GDM1 (cell line): ENCODE data around the gene RNF180.
"Not testable (repeated sequence)": the region's sequence is repeated elsewhere in the genome, so short reads cannot be mapped to it uniquely, and the experiment has no call there.

ENCODE experiments used
- DNase-seq: peaks from one replicate; lab custom pipeline; 2025; lab: John Stamatoyannopoulos, UW

Gene RNF180

DNA sequence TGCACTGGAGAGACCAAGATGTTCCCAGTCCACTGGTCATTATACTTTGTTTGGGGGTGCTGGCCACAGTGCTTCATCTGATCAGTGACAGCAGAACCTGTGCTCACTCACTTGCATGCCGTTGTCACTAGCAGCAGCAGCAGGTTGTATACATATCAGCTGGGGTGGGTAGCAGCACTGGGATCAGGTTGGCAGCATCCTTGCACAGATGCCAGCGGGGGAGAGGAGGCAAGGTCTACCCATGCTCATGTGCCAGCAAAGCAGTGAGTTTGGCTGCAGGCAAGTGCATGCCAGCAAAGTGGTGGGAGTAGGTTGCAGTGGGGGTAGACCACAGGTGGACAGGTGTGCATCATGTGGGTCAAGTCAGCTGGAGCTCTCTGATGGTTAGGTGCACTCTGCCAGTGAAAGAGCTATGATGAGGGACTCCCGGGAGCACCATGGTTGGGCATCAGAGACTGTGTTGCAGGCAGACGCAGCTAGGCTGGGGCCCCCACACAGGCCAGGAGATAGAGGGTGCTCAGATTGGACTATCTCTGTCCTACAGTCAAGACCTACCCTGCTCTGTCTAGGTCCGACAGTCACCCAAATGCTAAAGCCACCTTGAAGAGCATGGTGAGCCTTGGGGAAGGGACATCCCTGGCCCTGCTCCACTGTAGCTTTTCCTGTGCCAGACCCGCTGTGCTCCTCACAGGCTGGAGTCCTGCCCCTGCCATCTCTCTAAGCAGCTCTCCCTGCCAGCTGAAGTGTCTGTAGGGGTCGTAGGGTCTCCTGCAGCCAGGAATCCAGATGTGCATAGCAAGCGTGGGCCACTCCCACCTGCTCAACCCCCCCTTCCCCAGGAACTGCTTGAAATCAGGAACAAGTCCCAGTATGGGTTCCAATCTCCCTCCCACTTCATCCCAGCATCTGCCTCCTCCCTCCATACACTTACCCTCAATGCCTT is 119.8 kb downstream of the RNF180 start:
- DNase-seq = no peak

DNA sequence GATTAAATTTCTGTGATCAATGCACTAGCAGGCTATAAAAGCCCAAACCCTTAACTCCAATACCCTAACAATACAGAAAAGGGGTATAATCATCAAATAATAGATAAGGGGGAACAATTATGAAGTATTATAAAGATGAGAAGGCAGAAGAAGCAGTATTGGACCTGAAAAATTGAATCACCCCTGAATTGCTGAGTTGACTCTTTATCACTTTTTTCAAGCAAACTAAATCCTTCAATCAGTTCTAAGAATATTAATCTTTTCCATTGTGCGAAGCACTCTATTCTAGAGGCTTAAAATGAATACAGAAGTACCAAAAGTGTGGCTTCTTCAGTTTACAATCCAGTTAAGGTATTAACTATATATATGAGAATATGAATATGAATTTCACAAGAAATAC is 120.7 kb downstream of the RNF180 start:
- no peak for DNase-seq

GRCh38 chr5:64288496-64288895 is 122.9 kb downstream of the RNF180 start:
- not testable (repeated sequence) for DNase-seq

DNA sequence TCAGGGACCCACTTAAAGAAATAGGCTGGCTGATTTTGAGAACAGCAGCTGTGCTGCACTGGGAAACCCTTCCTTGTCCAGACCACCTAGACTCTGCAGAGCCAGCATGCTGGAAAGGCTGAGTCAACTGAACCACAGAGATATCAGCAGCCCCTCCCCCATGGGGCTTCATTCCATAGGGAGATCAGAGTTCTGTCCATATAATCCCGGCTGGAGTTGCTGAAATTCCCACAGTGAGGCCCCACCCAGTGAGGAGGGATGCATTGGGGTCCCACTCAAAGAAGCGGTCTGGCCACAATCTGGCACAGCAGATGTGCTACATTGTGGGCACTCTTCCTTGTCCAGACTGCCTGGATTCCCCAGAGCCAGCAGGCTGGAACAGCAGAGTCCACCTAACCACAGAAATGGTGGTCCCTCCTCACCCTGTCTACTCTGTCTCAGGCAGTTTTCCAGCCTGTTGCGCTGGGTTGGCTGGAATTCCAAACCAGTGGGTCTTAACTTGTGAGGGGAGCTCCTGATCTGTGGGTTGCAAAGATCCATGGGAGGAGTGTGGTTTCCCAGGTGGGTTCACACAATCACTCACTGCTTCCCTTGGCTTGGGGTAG is 127.1 kb downstream of the RNF180 start:
- DNase-seq = no peak

DNA sequence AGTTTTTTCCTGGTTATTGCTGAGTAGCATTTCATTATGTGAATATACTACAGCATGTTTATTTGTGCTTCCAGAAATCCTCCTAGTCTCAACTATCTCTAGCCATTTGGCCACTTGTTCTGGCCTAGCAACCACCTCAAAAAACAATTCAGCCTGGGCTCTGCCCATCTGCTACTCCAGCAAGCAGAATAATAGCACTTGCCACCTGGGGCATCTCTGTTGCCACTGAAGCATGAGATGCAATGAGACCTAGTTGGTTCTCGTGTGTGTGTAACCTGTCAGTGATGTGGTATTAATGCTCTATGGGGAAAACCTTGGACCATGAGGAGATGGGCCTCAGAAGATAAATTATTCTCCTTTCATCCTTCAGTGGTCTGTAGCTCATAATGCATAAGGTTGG is 129.5 kb downstream of the RNF180 start:
- no peak for DNase-seq

DNA sequence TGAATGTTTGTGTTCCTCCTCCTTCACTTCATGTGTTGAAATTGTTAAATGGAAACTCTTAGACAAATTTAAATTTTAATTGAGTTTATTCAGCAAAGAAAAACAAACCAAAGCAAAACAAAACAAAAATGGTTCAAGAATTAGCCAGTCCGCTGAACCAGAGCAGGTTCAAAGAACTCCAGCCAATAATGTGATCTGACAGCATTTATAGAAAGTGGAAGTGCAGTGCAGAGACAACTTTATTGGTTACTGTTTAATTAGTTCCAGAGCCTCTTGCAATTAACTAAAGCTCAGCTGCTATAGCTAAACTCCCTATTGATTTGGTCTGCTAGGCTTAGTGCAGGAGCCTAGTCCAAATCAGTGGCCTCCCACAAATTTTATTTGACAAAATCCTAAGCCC is 132.9 kb downstream of the RNF180 start:
- no peak for DNase-seq

DNA sequence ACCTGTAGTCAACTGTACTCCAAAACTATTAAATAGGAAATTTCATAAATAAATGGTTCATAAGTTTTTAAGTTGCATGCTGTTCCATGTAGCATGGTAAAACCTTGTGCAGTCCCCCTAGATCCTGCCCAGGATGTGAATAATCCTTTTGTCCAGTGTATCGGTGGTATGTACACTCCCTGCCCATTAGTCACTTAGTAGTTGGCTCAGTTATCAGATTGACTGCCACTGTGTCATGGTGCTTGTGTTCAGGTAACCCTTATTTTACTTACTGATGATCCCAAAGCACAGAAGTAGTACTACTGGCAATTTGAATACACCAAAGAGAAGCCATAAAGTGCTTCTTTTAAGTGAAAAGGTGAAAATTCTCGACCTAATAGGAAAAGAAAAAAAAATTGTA is 134.2 kb downstream of the RNF180 start:
- no peak for DNase-seq

DNA sequence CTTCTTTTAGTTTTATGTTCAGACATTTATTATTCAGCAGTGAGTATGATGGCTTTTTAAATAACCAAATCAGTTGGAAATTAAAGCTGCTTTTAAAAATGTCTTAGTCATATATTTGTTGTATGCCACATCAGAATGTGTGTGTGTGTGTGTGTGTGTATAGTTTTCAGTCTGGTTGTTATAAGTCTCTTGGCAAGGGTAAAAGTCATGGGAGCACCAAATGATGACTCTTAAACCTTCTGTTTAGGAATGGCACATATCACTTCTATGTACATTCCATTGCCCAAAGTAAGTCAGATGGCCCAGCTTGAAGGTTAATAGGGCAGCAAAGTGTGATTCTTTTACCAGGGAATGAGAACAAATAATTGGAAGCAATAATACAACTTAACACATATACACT is 135.9 kb downstream of the RNF180 start:
- no peak for DNase-seq

GRCh38 chr5:64308135-64308534 is 142.5 kb downstream of the RNF180 start:
- no peak for DNase-seq

DNA sequence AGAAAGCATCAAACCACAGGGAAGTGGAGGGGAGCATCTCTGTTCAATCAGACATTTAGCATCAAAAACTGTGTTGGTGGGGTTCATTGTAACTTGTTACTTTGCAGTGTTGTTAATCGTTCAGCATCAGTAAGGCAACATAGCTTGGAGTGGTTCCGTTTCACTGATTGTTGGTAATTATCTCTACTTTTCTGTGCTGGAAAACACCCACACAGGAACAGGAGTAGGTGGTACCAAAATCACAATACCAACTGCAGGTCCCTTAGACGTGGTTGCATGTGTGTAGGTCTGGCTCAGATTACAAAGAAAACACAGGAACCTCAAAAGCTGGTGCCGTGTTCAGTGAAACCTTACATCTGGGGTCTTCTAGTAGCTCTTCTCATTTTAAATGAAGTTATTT is 146.8 kb downstream of the RNF180 start:
- DNase-seq = no peak

GRCh38 chr5:64315778-64316177 is 150.1 kb downstream of the RNF180 start:
- DNase-seq = no peak

- DNase-seq = no peak
Observed at GRCh38 chr5:64318175-64318574, 152.5 kb downstream of the RNF180 start.

DNA sequence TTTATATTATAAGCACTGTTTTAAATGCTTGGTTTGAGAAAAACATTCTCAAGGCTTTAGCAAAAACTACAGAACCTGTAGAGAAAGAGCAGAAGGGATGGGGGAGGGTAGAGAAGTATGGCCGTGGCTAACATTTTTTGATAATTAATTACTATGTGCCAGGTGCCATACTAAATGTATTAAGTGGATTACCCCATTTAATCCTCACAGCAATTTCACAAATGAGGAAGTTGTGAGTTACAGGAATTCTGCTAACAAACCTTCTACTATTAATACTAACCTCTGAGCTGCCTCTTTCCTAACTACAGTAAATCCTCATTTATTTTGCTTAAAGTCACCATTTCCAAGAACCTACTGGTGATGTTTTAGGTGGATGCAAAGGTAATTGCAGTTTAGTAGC is 157.9 kb downstream of the RNF180 start:
- no peak for DNase-seq

GRCh38 chr5:64330728-64331231 is 165.1 kb downstream of the RNF180 start:
- DNase-seq = no peak

GRCh38 chr5:64331597-64332277 is 166.1 kb downstream of the RNF180 start:
- no peak for DNase-seq

- DNase-seq = no peak
Observed at GRCh38 chr5:64333886-64334285, 168.2 kb downstream of the RNF180 start.

DNA sequence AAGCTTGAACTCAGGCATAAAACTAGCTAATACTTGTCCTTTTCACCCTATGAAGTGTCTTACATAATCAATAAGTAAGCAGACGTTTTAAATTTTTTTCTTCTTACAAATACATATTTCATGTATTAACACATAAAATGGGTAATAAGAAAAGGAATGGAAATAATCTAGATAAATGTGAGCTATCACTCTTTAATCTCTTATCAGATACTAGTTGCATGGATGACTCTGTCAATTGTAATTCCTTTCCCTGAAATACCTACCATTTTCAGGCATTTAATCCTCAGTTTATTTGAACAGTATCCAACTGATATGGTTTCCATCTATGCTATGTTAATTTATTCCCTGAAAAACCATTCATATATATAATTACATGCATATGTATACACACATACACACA is 174.1 kb downstream of the RNF180 start:
- no peak for DNase-seq

DNA sequence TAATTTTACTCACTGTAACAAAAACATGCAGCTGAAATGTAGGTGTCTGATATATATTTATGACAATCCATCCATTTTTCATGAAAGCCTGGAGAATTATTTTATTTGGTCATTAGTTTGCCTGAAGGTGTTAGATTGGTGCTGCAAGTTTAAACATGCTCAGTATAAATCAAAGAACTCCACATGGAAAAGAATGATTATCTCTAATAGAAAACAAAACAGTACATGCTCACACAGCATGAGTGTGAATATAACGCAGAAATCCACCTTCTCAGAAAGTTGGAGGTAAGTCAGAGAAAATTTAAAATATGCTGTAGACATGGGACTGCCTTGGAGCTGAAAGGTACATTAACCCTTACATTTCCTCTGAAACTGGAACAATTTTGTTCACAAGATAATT is 174.7 kb downstream of the RNF180 start:
- no peak for DNase-seq

DNA sequence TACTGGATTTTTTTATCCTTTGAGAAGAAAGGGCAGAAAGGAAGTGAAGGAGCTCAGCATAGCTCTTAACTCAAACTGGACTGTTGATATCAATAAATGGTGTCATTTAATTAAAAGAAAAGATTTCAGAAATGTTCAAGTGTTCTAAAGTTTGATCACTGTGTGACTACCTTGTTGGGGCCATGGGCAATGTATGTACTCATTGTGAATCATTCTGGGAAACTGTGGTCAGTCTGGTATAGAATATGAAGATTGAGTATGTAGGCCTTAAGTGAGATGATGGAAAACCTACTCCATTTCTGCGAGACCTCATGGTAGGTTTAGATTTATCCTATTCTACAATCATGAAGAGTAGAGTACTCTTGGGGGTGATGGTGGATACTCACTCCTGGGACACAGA is 175.7 kb downstream of the RNF180 start:
- no peak for DNase-seq

DNA sequence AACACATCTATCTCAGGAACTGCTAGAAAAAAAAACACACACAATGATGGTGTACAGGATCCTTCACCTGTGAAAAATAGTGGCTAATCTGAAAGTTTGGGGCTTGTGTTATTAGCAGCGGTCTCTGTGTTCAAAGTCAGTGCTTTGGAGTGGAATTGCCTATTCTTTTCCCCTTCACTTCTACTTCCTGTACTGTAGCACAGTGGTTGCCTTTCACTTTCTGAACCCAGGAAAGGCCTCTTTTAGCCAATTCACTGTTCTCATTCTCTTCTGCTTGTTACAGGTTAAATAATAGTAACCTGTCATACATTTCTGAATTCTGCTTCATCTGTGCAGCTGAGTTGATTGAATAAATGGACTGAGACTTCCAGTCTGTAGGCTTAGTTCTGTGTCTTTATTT is 178.9 kb downstream of the RNF180 start:
- no peak for DNase-seq

- DNase-seq = no peak
Observed at GRCh38 chr5:64347309-64347708, 181.7 kb downstream of the RNF180 start.

- DNase-seq = no peak
Observed at GRCh38 chr5:64364426-64364825, 198.8 kb downstream of the RNF180 start.

DNA sequence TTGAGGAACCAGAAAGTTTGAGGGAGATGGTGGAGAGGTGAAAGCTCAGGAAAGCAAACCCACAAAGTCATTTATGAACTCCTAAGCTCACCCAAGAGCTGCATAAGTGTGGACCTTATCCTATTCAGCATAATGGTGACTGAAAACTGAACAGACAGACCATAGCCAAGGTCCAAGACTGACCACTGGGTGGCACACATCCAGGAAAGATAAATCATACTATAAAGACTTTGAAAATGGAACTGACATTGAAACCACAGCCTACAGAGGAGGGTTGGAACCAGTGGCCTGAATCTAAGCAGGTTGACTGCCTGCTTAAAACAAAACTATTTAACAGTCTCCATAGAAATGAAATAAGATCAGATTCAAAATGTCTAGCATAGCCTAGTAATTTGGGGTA is 219.1 kb downstream of the RNF180 start:
- DNase-seq = no peak
